NCI-H345 treated with DMSO at 0.1 percent for 48 hours (cell line): Measurements from ENCODE around the gene GAST.
A peak's percentile ranks its signal among the peaks of the same experiment; 100 is the strongest.
"Not testable (repeated sequence)": the region's sequence is repeated elsewhere in the genome, so short reads cannot be mapped to it uniquely, and the experiment has no call there.

ENCODE experiments used
- DNase-seq: peaks from one replicate; lab custom pipeline; 2025; ENCODE audit not compliant: unreplicated experiment; lab: John Stamatoyannopoulos, UW

GAST gene

GRCh38 chr17:41683441-41684007 lies 28.6 kb upstream of the GAST start:
- no peak for DNase-seq

GRCh38 chr17:41684035-41684434 lies 28.1 kb upstream of the GAST start:
- no peak for DNase-seq

- not testable (repeated sequence) for DNase-seq
Measured at GRCh38 chr17:41685753-41686152, 26.4 kb upstream of the GAST start.

- DNase-seq = no peak
Measured at GRCh38 chr17:41686281-41686680, 25.9 kb upstream of the GAST start.

GRCh38 chr17:41687828-41688640 lies 24.1 kb upstream of the GAST start:
- peak; percentile 70 for DNase-seq

- DNase-seq = peak; percentile 98
Measured at GRCh38 chr17:41688641-41689496, 23.3 kb upstream of the GAST start, which contains the start of gene EIF1. Gene EIF1 (plus strand): TSS chr17:41688885. CDS start chr17:41689039, 154 bp downstream.

- no peak for DNase-seq
Measured at GRCh38 chr17:41689497-41690299, 22.4 kb upstream of the GAST start.

GRCh38 chr17:41690497-41690896 lies 21.6 kb upstream of the GAST start:
- DNase-seq = no peak

- no peak for DNase-seq
Measured at GRCh38 chr17:41691031-41691777, 20.9 kb upstream of the GAST start.

- no peak for DNase-seq
Measured at GRCh38 chr17:41692722-41693521, 19.2 kb upstream of the GAST start.

- DNase-seq = no peak
Measured at GRCh38 chr17:41695134-41695661, 16.9 kb upstream of the GAST start.

GRCh38 chr17:41695954-41696757 lies 16.0 kb upstream of the GAST start:
- peak; percentile 11 for DNase-seq

- no peak for DNase-seq
Measured at GRCh38 chr17:41697122-41697962, 14.8 kb upstream of the GAST start.

GRCh38 chr17:41700843-41701242 lies 11.3 kb upstream of the GAST start:
- not testable (repeated sequence) for DNase-seq

GRCh38 chr17:41702712-41703111 lies 9.4 kb upstream of the GAST start:
- DNase-seq = no peak

GRCh38 chr17:41705271-41705991 lies 6.7 kb upstream of the GAST start:
- no peak for DNase-seq
